BJ (cell line): Measurements from ENCODE around the gene TRAPPC5. TPM values are rescaled to one million over a fixed set of nuclear protein-coding genes. Genes with fewer than 3 reads are reported as not detected.

Experiments used
- CTCF ChIA-PET: fragments of 350-600 bp; formaldehyde crosslinking; extraction: SDS; loops from one replicate; lab custom pipeline; 2021; ENCODE audit warnings: antibody characterized with exemption, inconsistent platforms; lab: Yijun Ruan, JAX
- POLR2A ChIA-PET: fragments of 300-600 bp; sonication (Branson Sonifier 250); formaldehyde crosslinking; extraction: SDS; loops from one replicate; lab custom pipeline; 2021; ENCODE audit warnings: antibody characterized with exemption; lab: Charles Lee
- DNase-seq: peaks from one replicate; pipeline ENCODE4 v3.0.0-alpha.2; 2011; ENCODE audit warnings: low read depth
- H3K27me3 ChIP-seq: 2 replicates; pipeline ENCODE4 v1.6.0; 2011; ENCODE audit warnings: low read length; ENCODE audit not compliant: control insufficient read depth, insufficient read depth
- H3K36me3 ChIP-seq: 2 replicates; pipeline ENCODE4 v1.5.1; 2011; ENCODE audit warnings: low read length; ENCODE audit not compliant: control insufficient read depth, insufficient read depth
- H3K4me3 ChIP-seq: 2 replicates; pipeline ENCODE4 v1.5.1; 2011; ENCODE audit warnings: low read depth, mild to moderate bottlenecking, control low read depth, low read length
- CTCF ChIP-seq: IDR thresholded peaks from 2 replicates; pipeline ENCODE4 v1.5.1; 2011; ENCODE audit warnings: low read depth, mild to moderate bottlenecking, control low read depth, inconsistent platforms, low read length, moderate library complexity; ENCODE audit not compliant: insufficient read depth
- polyA plus RNA-seq: library from polyadenylated mRNA; depleted of rRNA; stranded (reverse); fragments of >200 nt; gene quantifications from 2 replicates; pipeline ENCODE4 v1.2.3, GENCODE V29; 2011

The TRAPPC5 gene
- polyA plus RNA-seq, 1 experiment: 85.1 TPM

DNA sequence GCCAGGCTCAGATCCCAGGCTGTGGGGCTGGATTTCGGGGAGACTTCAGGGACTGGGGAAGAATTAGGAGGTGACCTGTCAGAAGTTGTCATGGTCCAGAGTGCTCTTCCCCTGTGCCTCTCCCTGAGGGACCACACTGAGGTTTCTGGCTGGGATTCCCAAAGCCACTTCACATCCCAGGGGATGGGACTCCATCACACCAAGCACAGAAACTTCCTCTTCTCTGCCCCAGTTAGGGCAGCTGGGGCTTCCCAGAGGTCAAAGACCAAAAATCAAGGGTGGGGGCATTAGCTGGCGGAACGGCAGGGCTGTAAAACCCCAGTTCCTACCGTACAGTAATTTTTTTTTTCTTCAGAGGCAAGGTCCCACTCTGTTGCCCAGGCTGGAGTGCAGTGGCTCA is 13.9 kb downstream of the TRAPPC5 start:
- DNase-seq: no peak
- TF ChIP-seq CTCF: no peak
- ChIA-PET CTCF (no interaction called here), POLR2A (no interaction called here)
- Histone ChIP-seq H3K4me3 (no peak overlapping the region), H3K27me3 (no peaks in the 10 kb centered on the region; the same call in 1 of the 2 replicates), H3K36me3 (no peaks in the 10 kb centered on the region)

DNA sequence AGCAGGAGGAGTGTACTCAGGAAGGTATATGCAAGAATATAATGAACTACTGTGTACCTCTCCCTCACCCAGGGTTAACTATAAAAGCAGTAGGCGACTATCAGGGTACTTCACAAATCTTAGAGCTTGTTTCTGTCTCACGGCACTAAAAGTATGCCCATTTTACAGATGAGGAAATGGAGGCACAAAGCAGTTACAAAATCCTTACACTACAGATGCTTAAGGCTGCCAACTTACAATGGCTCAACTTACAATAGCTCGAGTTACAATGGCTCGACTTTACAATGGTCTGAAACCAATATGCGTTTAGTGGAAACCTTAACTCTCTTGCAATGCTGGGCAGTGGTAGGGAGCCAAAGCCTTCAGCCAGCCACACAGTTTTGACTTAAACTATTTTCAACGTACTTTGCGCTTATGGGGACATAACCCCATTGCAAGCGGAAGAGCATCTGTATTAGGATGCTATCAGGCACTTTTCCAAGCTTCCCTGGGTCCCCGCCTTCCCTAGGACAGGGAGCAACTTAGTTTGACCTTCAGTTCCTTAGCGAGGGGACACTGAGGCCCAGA is 17.2 kb downstream of the TRAPPC5 start:
- Histone ChIP-seq H3K4me3 (no peak overlapping the region), H3K36me3 (no peaks in the 10 kb centered on the region), H3K27me3 (no peaks in the 10 kb centered on the region; the same call in 1 of the 2 replicates)
- ChIA-PET POLR2A (no interaction called here), CTCF (interaction anchor here (4.1 kb wide), 1 partner anchor 16 kb away, joined by 20 read pairs; the partner anchor contains the start of gene TRAPPC5)
- TF ChIP-seq CTCF: no peak
- DNase-seq: no peak

DNA sequence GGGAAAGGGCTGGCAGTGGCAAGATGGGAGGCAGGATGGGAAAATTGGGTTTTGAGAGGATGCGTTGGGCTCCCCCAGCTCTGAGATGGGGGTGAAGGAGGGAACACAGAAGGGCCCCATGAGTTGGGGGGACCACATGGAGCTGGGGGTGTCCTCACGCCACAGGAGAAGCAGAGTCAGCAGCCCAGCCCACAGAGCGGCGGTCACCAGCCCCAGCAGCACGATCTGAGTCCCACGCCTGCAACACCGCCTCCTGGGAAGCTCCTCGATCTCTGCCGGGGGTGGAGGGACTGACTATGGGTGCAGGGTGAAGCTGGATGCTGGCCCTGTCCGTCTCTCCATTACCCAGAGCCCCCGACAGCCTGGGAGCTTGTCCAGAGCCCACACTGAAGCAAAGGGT is 17.9 kb downstream of the TRAPPC5 start:
- DNase-seq: no peak
- TF ChIP-seq CTCF: no peak
- ChIA-PET POLR2A (interaction anchor here (0.5 kb wide), 1 partner anchor 47 kb away, joined by 3 read pairs; no protein-coding TSS in a partner anchor), CTCF (interaction anchor here (4.1 kb wide), 1 partner anchor 17 kb away, joined by 20 read pairs; the partner anchor contains the start of gene TRAPPC5)
- H3K36me3 ChIP-seq: no peaks in the 10 kb centered on the region
- no peak overlapping the region for H3K4me3 ChIP-seq
- no peaks in the 10 kb centered on the region; the same call in 1 of the 2 replicates for H3K27me3 ChIP-seq

GRCh38 chr19:7699003-7699402 is 18.4 kb downstream of the TRAPPC5 start:
- CTCF ChIA-PET: interaction anchor here (4.1 kb wide), 1 partner anchor 18 kb away, joined by 20 read pairs; the partner anchor contains the start of gene TRAPPC5
- H3K27me3 ChIP-seq: no peaks in the 10 kb centered on the region; the same call in 1 of the 2 replicates

More at GRCh38 chr19:7699003-7699402, 18.4 kb downstream of the TRAPPC5 start:
- no peak for TF ChIP-seq CTCF
- DNase-seq: no peak
- H3K4me3 ChIP-seq: no peak overlapping the region
- POLR2A ChIA-PET: no interaction called here
- no peaks in the 10 kb centered on the region for H3K36me3 ChIP-seq
